ENCODE data around the gene AASDH. TPM values are rescaled to one million over a fixed set of nuclear protein-coding genes. Genes with fewer than 3 reads are reported as not detected.
A peak's percentile ranks its signal among the peaks of the same experiment; 100 is the strongest.

AASDH gene
- polyA plus RNA-seq, 1 of the 3 experiments (the other 2 are of a cell fraction): 4.4 TPM

DNA sequence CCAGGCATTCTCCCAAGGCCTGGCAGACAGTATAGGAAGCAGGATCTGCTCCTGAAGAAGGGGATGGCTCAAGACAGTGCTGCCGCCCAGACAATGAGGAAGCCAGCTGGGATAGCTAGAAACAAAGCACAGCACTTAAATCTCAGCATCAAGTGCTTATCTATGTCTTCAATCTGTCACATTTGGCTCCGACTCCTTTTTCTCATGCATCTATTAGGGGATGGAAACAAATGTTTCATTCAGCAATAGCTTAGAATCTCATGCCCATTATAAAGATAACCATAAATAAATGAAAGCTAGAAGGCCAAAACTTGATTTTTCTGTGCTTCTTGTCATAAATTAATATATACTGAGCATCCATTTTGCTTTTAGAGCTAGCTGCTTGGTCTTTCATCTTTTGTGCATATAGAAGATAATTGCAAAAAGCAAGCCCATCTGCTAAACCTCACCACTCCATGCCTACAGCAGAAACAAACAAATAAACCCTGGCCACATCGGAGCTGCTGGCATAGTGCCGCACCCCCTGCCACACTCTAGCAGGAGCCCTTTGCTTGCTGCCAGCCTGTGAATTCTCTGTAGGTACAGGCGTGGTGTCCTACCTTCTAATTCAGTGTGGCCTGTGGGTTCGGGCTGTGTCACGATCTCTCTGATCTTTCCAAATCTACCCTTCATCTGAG lies 75.9 kb downstream of the AASDH start (continued):
- TF ChIP-seq JUND (IDR thresholded peaks at IDR 0.05) (0 out of 2 replicates have a peak, but pooled peaks have one; percentile 28), FOXM1 (IDR thresholded peaks at IDR 0.05; ENCODE audit: low read depth) (0 out of 2 replicates have a peak, but pooled peaks have one; percentile 34), MXI1 (IDR thresholded peaks at IDR 0.05; ENCODE audit: low read depth, low read length) (no peak), RCOR1 (IDR thresholded peaks at IDR 0.05; ENCODE audit: low read length) (no peak), GATA2 (CRISPR knock-in tag; IDR thresholded peaks at IDR 0.05) (peak; percentile 60), EZH2phosphoT487 (IDR thresholded peaks at IDR 0.05; ENCODE audit: borderline replicate concordance, low read depth) (no peak), NRF1 (IDR thresholded peaks at IDR 0.05; ENCODE audit: low read depth, low read length) (no peak), TCF12 (IDR thresholded peaks at IDR 0.05) (peak; percentile 84), TEAD4 (IDR thresholded peaks at IDR 0.05; ENCODE audit: borderline replicate concordance, insufficient read depth) (0 out of 2 replicates have a peak, but pooled peaks have one; percentile 32)
- TF ChIP-seq, protein P1, sequence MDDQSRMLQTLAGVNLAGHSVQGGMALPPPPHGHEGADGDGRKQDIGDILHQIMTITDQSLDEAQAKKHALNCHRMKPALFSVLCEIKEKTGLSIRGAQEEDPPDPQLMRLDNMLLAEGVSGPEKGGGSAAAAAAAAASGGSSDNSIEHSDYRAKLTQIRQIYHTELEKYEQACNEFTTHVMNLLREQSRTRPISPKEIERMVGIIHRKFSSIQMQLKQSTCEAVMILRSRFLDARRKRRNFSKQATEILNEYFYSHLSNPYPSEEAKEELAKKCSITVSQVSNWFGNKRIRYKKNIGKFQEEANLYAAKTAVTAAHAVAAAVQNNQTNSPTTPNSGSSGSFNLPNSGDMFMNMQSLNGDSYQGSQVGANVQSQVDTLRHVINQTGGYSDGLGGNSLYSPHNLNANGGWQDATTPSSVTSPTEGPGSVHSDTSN (IDR thresholded peaks at IDR 0.05): peak; percentile 80
- TF ChIP-seq, protein P2, sequence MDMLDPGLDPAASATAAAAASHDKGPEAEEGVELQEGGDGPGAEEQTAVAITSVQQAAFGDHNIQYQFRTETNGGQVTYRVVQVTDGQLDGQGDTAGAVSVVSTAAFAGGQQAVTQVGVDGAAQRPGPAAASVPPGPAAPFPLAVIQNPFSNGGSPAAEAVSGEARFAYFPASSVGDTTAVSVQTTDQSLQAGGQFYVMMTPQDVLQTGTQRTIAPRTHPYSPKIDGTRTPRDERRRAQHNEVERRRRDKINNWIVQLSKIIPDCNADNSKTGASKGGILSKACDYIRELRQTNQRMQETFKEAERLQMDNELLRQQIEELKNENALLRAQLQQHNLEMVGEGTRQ (IDR thresholded peaks at IDR 0.05; ENCODE audit: borderline replicate concordance, low read depth, low read length): no peak
- TF ChIP-seq, protein P3, sequence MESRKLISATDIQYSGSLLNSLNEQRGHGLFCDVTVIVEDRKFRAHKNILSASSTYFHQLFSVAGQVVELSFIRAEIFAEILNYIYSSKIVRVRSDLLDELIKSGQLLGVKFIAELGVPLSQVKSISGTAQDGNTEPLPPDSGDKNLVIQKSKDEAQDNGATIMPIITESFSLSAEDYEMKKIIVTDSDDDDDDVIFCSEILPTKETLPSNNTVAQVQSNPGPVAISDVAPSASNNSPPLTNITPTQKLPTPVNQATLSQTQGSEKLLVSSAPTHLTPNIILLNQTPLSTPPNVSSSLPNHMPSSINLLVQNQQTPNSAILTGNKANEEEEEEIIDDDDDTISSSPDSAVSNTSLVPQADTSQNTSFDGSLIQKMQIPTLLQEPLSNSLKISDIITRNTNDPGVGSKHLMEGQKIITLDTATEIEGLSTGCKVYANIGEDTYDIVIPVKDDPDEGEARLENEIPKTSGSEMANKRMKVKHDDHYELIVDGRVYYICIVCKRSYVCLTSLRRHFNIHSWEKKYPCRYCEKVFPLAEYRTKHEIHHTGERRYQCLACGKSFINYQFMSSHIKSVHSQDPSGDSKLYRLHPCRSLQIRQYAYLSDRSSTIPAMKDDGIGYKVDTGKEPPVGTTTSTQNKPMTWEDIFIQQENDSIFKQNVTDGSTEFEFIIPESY (IDR thresholded peaks at IDR 0.05; ENCODE audit: borderline replicate concordance, low read depth): no peak

DNA sequence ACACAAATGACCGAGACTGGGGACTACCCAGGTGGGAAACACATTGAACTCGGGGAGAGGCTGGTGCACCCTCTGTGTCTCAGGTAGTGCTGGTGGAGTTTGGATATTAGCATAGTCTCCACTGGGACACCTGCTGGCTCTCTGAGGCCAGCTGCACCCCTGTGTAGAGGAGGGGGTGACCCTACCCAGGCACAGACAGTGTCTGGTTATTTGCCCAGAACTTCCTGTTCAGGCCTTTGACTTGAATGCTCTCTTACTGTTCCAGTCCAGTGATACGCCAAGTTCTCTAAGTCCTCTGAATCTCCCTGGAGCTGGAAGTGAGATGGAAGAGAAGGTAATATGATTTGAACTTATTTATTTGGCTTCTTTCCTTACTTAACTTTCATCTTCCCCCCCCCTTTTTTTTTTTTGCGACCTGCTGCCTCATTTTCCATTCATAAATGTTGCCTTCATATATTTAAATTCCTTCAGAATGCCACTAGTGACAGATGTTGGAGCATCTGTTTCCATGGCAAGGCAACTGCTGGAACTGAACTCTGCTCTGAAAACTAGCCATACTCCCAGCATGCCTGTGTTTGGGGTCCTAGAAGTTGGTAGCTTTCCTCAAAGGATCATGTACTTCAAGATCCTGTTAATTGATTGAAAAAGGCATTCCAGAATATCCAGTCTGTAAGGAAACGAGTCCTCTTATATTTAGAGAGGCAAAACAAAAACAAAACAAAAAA lies 76.7 kb downstream of the AASDH start:
- no peak overlapping the region for H3K4me3 ChIP-seq (ENCODE audit: low read depth in 2 of 2, low read length in 1 of 2)
- peaks cover 9% of the 10 kb centered on the region for H3F3A ChIP-seq (replicated peaks; ENCODE audit: insufficient read depth)
- H3K4me2 ChIP-seq: peak overlapping the region; percentile 15; the same call in 1 of the 2 replicates
- no peaks in the 10 kb centered on the region for H3K79me2 ChIP-seq (ENCODE audit: insufficient read depth)
- H2AFZ ChIP-seq (ENCODE audit: low read depth): peak overlapping the region; percentile 50
- no peak overlapping the region for H3K9ac ChIP-seq
- ChIA-PET POLR2A (interaction anchor here (1.4 to 1.7 kb wide), 2 partner anchors 77 to 362 kb away, joined by 6 to 12 read pairs; partner anchors contain the start of genes AASDH and CEP135), CTCF (interaction anchor here (0.8 to 7.2 kb wide), 4 partner anchors 9 to 526 kb away, joined by 8 to 40 read pairs (median 12); partner anchors contain the start of gene CEP135)
- peak overlapping the region; percentile 81 to 84; a peak in 3 of 4 replicates for H3K27ac ChIP-seq (ENCODE audit: low read depth in 2 of 2, low read length in 1 of 2)
- no peaks in the 10 kb centered on the region for H4K20me1 ChIP-seq (ENCODE audit: insufficient read depth)
- 91% methylated on average over 5 of the region's 5 CpGs for WGBS (ENCODE audit: low lambda C conversion rate)
- no peaks in the 10 kb centered on the region for H3K9me2 ChIP-seq
- DNase-seq: no peak
- no peaks in the 10 kb centered on the region for H3K27me3 ChIP-seq (ENCODE audit: insufficient read depth)
- peaks cover 0 to 22% of the 10 kb centered on the region in 2 experiments; a peak in 2 of 4 replicates for H3K4me1 ChIP-seq (ENCODE audit: control insufficient read depth in 1 of 2, insufficient read depth in 2 of 2, low read depth in 1 of 2, low read length in 1 of 2)
- no peaks in the 10 kb centered on the region for H3K9me3 ChIP-seq
- H3K36me3 ChIP-seq (replicated peaks in 1 of 2; ENCODE audit: control insufficient read depth in 1 of 2, insufficient read depth in 2 of 2, low read length in 1 of 2): peaks cover 0 to 3% of the 10 kb centered on the region in 2 experiments
- TF ChIP-seq, protein P3 (IDR thresholded peaks at IDR 0.05; ENCODE audit: borderline replicate concordance, low read depth): no peak
- TF ChIP-seq RFX5 (IDR thresholded peaks at IDR 0.05; ENCODE audit: low read length) (no peak), ELF1 (IDR thresholded peaks at IDR 0.05) (no peak), SIN3A (IDR thresholded peaks at IDR 0.05; ENCODE audit: borderline replicate concordance, low read depth, low read length) (no peak), GABPA (IDR thresholded peaks at IDR 0.05; ENCODE audit: low read depth) (no peak), NRF1 (IDR thresholded peaks at IDR 0.05; ENCODE audit: low read depth, low read length) (no peak), FOSL2 (IDR thresholded peaks at IDR 0.05; ENCODE audit: borderline replicate concordance, low read depth) (no peak), FOXM1 (IDR thresholded peaks at IDR 0.05; ENCODE audit: low read depth) (no peak)
- TF ChIP-seq, protein P4, sequence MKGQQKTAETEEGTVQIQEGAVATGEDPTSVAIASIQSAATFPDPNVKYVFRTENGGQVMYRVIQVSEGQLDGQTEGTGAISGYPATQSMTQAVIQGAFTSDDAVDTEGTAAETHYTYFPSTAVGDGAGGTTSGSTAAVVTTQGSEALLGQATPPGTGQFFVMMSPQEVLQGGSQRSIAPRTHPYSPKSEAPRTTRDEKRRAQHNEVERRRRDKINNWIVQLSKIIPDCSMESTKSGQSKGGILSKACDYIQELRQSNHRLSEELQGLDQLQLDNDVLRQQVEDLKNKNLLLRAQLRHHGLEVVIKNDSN (IDR thresholded peaks at IDR 0.05; ENCODE audit: borderline replicate concordance, low read depth): no peak
- TF ChIP-seq, protein P1 (IDR thresholded peaks at IDR 0.05): no peak
